Pancreas (tissue), 10 donors: ENCODE data around the gene ATP5F1D. TPM values are rescaled to one million over a fixed set of nuclear protein-coding genes. Genes with fewer than 3 reads are reported as not detected.
A peak's percentile ranks its signal among the peaks of the same experiment; 100 is the strongest.

Experiments used
- ATAC-seq, 4 donors: fragments of 200-7000 bp; cut with Tn5 transposase; one replicate each; pipeline versions ENCODE4 v1.8.0 to v1.9.1; 2020; ENCODE audit warnings: mild to moderate bottlenecking in 4 of 4, moderate library complexity in 4 of 4
- DNase-seq, 6 donors: peaks; one replicate each; pipeline ENCODE4 v3.0.0-alpha.2; 2020
- FAIRE-seq: peaks from 2 replicates; lab custom pipeline; 2012; peaks lifted over from hg19 to GRCh38; lab: Jason Lieb, UNC
- H3K27ac ChIP-seq, 4 donors: fragments of 200-600 bp; sonication (generic); 1 replicate in 3 of 4; 2 replicates in 1 of 4; pipeline versions ENCODE4 v1.5.0 to v1.8.0; 2020
- H3K27me3 ChIP-seq, 4 donors: fragments of 200-600 bp; one replicate each; pipeline ENCODE4 v1.8.0; 2021
- H3K36me3 ChIP-seq, 3 donors: fragments of 200-600 bp; sonication (generic) in 1 of 3; one replicate each; pipeline versions ENCODE4 v1.5.0 to v1.8.0; 2020 to 2021
- H3K4me1 ChIP-seq, 3 donors: fragments of 200-600 bp; one replicate each; pipeline ENCODE4 v1.8.0; 2021
- H3K4me3 ChIP-seq, 4 donors: fragments of 200-600 bp; sonication (generic) in 2 of 4; one replicate each; pipeline versions ENCODE4 v1.5.0 to v1.8.0; 2020 to 2021
- H3K9me3 ChIP-seq, 4 donors: fragments of 200-600 bp; one replicate each; pipeline ENCODE4 v1.8.0; 2021
- WGBS, 2 donors: extraction: QIAGEN DNeasy Blood & Tissue Kit; methylation state at CpG; one replicate each; pipeline ENCODE4 v1.1.7; 2013; 5-methylcytosine and 5-hydroxymethylcytosine counted together
- intact Hi-C, 3 donors: fragments of 100-400 bp; cut with DNase I; formaldehyde crosslinking; loops; one replicate each; pipeline versions ENCODE4 v1.11.1 to v1.14.2; 2022
- polyA plus RNA-seq, 2 donors: library from polyadenylated mRNA; stranded (reverse); fragments of 200-250 nt; gene quantifications; one replicate each; pipeline ENCODE4 v1.2.3, GENCODE V29; 2013
- total RNA-seq, 6 donors: library from RNA; stranded (reverse); fragmentation: NEBNext Ultra II Directional in 4 of 6; extraction: Animal tissue kit (Norgen Biotek cat#: 25700) in 4 of 6; gene quantifications; one replicate each; pipeline versions ENCODE4 v1.2.1 to v1.2.4, GENCODE V29; 2021 to 2023
- TF ChIP-seq, protein P1 (sequence below), 4 donors: fragments of 200-600 bp; sonication (generic) in 3 of 4; IDR thresholded peaks; one replicate each; pipeline versions ENCODE4 v1.5.0 to v1.8.0; 2021; ENCODE audit warnings: antibody characterized with exemption in 4 of 4
- donor health status: healthy with polysubstance abuse.
- donor health status: DM: no; HTN: no; CAD: no; lungs with moderate emphysema.
- donor health status: DM: no; HTN: no; CAD: no.
- donor health status: control.
- donor health status: control.
- donor health status: Bipolar disorder and iron deficiency.
- donor health status: DM: yes; HTN: yes; CAD: no.
- donor health status: DM: no; HTN: no; CAD: no.
- donor health status: DM: no; HTN: no; CAD: no.
- donor health status: DM: yes; HTN: yes; CAD: no.

Gene ATP5F1D
- total and polyA plus RNA-seq, 8 donors, result 97.3 to 515 (median 167) TPM

DNA sequence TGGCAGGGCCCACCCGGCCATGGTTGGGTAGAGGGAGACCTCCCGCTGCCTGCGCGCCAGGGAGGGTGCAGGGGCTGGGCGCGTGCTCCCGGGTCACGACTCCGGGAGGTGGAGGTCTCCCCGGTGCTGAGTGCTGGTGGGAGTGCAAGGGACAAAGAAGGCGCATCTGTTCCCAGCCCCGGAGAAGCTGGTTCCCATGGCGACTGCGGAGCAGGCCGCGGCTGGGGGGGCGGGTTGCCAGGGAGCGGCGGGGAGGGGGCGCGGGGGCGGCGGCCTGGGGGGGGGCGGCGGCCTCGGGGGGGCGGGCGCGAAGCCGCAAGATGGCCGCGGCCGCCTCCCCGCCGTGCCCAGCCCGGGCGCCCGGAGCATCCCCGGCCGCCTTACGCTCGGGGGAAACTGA is 5.0 kb upstream of the ATP5F1D start:
- no peak for ATAC-seq
- TF ChIP-seq, protein P1, sequence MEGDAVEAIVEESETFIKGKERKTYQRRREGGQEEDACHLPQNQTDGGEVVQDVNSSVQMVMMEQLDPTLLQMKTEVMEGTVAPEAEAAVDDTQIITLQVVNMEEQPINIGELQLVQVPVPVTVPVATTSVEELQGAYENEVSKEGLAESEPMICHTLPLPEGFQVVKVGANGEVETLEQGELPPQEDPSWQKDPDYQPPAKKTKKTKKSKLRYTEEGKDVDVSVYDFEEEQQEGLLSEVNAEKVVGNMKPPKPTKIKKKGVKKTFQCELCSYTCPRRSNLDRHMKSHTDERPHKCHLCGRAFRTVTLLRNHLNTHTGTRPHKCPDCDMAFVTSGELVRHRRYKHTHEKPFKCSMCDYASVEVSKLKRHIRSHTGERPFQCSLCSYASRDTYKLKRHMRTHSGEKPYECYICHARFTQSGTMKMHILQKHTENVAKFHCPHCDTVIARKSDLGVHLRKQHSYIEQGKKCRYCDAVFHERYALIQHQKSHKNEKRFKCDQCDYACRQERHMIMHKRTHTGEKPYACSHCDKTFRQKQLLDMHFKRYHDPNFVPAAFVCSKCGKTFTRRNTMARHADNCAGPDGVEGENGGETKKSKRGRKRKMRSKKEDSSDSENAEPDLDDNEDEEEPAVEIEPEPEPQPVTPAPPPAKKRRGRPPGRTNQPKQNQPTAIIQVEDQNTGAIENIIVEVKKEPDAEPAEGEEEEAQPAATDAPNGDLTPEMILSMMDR (IDR thresholded peaks at IDR 0.05), result no peak
- Histone ChIP-seq H3K4me1 (peaks cover 23 to 35% (median 34%) of the 10 kb centered on the region in 3 donors), H3K27me3 (no peaks in the 10 kb centered on the region), H3K4me3 (peak overlapping the region in 2 of 4 donors; percentile 36 to 54), H3K27ac (no peak overlapping the region), H3K36me3 (no peaks in the 10 kb centered on the region), H3K9me3 (no peaks in the 10 kb centered on the region)
- WGBS, 2 donors, result 28 to 60% methylated on average over 11 to 34 of the region's 42 CpGs
- no peak for DNase-seq
- no peak for FAIRE-seq
- intact Hi-C loops, result no loop called here

DNA sequence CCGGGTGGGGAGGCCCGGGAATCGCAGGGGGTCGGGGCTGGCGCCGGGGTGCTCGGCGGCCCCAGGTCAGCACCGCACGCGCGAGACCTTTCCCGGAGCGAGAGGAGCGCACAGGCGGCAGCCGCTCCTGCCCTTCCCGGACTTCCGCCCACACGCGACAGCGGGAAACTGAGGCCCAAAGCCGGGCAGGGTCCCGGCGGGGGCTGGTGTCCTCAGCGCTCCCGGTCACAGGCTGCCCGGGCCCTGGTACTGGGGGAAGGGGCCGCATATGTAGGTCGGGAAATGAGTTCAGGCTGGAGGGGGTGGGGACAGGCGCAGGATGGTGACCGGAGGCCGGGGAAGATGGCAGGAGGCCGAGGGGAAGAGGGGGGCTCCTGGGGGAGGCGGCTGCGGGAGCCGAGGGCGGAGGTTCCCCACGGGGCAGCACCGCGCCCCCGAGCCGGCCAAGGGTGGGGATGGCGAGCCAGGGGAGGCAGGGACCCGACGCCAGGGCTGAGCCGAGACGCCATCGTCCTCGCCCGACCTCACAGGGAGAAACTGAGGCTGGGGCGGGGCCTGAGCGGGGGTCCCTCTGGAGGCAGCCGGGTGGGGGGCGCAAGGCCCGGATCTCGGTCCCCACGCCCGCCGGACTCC is 4.4 kb upstream of the ATP5F1D start:
- no peaks in the 10 kb centered on the region for H3K27me3 ChIP-seq
- no peak for FAIRE-seq
- no peaks in the 10 kb centered on the region for H3K9me3 ChIP-seq
- peaks cover 23 to 31% (median 29%) of the 10 kb centered on the region in 3 donors for H3K4me1 ChIP-seq
- H3K36me3 ChIP-seq, result no peaks in the 10 kb centered on the region
- WGBS, 2 donors, result 2% methylated on average over 36 to 60 of the region's 60 CpGs
- intact Hi-C loops, result no loop called here
- H3K27ac ChIP-seq, result no peak overlapping the region
- peak overlapping the region in 3 of 4 donors; percentile 12 to 54 (median 36) for H3K4me3 ChIP-seq
- no peak for ATAC-seq
- DNase-seq, result no peak
- TF ChIP-seq, protein P1 (IDR thresholded peaks at IDR 0.05), result no peak

DNA sequence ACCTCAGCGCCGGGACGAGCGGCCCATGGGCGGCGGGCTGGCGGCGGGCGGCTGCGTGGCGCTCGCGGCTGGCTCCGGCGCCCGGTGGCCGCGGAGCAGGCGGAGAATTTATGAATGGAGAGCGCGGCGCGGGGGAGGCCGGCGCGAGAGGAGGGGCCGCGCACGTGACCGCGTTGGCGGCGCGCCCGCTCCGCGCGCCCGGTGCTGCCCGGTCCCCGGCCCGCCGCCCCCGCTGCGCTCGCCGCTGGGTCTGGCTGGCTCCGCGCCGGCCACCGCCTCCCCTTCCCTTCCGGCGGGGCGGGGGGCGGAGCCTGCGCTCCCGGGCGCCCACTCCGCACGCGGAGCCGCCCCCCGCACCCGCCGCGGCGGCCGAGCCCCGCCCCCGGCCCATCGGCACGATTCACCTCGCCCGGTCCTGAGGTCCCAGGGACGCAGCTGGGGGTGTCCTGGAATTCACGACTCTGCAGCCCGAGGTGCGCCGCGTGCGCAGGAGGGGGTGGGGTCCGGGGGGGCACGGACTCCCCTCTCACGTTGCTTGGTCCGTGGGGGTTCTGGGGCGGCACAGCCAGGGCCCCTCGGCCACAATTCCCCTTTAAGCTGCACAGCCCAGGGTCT is 3.7 kb upstream of the ATP5F1D start, which contains the start of gene CBARP:
Gene CBARP, minus strand, starts transcription at position 252 of the 615 bp plus-strand sequence. CDS start 1,905 bp downstream, outside the sequence.
- Histone ChIP-seq H3K27me3 (no peaks in the 10 kb centered on the region), H3K4me3 (peak within 1 kb of the TSS in 3 of 4 donors; percentile 12 to 54 (median 36)), H3K4me1 (peaks cover 24 to 29% (median 28%) of the 10 kb centered on the region in 3 donors), H3K27ac (peak within 1 kb of the TSS in 1 of 4 donors; percentile 4), H3K36me3 (no peaks in the 10 kb centered on the region), H3K9me3 (no peaks in the 10 kb centered on the region)
- 1 to 4% methylated on average over 25 to 87 of the region's 87 CpGs for WGBS, 2 donors
- TF ChIP-seq, protein P1 (IDR thresholded peaks at IDR 0.05), result no peak
- FAIRE-seq (no peak), DNase-seq (no peak), ATAC-seq (no peak)
- intact Hi-C loops, result no loop called here

DNA sequence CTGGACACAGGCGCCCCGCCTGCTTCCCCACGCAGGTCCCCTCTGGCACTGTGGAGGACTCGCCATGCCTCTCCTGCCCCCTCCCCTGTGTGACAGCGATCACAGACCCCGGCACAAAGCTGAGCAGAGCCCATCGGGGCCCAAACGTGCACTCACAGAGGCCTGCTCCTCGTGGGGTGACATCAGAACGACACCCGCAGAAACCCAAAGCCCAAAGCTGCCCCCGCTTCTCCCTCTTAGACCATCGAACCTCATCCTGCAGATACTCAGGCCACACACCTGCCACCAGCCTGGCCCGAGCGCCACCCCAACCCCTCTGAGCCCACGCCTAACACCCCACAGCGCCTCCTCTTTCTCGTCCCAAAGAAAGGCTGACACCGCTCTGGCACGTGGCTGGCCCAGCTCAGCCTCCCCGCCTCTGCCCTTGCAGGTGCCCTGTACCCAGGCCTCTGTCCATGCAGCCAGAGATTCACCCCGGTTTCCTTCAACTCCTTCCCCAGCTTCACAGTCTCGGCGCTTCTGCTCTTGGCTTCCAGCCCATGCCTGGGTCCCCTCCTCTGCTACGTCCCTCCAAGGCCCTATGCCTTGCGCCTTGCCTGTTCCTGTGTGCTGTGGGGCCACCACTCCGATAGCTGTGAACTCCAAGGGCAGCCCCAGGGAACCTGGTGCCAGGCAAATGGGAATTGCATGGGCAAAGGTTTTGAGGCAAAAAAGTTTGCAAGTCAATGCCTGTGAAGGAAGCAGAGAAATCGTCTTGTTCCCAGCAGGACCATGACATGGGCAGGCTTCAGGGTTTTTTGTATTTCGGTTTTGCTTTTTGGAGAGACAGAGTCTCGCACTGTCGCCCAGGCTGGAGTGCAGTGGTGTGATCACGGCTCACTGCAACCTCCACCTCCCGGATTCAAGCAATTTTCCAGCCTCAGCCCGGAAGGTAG is 2.9 kb upstream of the ATP5F1D start:
- 75 to 78% methylated on average over 32 to 34 of the region's 34 CpGs for WGBS, 2 donors

More for the DNA sequence above, 2.9 kb upstream of the ATP5F1D start:
- Histone ChIP-seq H3K27ac (peak overlapping the region in 1 of 4 donors; percentile 4), H3K36me3 (no peaks in the 10 kb centered on the region), H3K4me3 (peak overlapping the region in 2 of 4 donors; percentile 30 to 36), H3K27me3 (no peaks in the 10 kb centered on the region), H3K4me1 (peaks cover 24 to 27% (median 27%) of the 10 kb centered on the region in 3 donors), H3K9me3 (no peaks in the 10 kb centered on the region)
- ATAC-seq (no peak), DNase-seq (no peak), FAIRE-seq (no peak)
- TF ChIP-seq, protein P1 (IDR thresholded peaks at IDR 0.05), result no peak
- intact Hi-C loops, result no loop called here
